GM12873 (cell line): ENCODE data around the gene UMPS.

Source experiments
- CTCF ChIP-seq: IDR thresholded peaks from 2 replicates; pipeline ENCODE4 v1.5.1; 2012; ENCODE audit warnings: low read depth, mild to moderate bottlenecking, moderate library complexity, low read length, control low read depth; ENCODE audit not compliant: insufficient read depth; ENCODE audit errors: missing control alignments

UMPS gene

DNA sequence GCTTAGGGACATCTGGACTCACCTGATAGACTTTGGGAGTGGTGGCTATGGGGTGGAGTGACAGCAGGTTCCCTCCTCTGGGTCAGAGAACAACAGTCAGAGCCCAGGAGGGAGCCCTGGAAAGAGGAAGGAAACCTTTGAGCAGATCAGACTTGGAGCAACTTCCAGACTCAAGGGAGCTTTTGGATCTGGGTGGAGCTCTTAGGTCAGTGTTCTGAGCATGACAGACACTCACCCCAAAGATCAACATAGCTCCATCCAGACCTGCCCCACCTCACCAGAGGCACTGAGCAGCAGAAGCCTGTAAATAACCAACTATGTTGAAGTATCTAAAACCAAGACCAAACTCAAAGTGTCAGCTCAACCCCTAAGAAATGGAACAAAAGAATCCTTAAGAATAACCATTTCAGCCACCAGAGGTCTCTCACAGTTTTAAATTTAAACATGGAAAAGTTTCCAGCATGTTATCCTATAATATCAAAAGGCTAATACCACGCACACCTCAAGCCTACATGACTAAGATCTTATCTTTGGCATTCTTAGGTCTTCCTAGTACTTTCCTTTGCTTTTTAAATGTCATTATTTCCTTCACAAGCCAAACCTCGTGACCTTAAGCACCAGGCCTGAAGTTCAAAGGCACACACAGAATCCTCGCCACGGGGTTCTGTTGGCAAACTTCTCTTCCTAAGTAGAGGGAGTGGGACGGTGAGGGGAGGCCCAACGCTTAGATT is 56.4 kb downstream of the UMPS start:
- peak; percentile 16 for TF ChIP-seq CTCF

DNA sequence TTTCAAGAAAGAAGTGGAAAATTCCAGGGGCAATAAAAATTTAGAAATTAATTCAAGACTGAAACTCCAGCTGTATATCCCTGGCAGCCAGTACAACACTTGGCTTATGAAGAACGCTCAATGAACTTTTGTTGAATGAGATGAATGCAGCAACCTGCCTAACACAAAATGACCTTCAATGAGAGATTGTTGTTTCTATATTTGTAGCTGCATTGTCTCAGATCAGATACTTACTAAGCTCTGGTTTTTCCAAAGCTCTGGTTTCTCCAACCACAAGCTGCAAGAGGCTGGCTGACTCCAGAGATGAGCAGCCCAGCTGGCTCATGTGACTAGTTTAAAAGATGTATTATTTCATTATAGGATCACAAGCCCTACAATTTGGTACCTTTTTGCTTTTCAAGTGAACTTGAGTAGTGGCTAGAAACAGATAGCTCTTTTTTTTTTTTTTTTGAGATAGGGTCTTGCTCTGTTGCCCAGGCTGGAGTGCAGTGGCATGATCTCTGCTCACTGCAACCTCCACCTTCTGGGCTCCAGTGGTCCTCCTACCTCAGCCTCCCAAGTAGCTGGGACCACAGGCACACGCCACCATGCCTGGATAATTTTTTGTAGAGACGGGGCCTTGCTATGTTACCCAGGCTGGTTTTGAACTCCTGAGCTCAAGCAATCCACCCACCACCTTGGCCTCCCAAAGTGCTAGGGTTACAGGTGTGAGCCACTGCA is 57.4 kb downstream of the UMPS start:
- no peak for TF ChIP-seq CTCF

- no peak for TF ChIP-seq CTCF
These were observed 58.0 kb downstream of the UMPS start for GRCh38 chr3:124788254-124788745.

DNA sequence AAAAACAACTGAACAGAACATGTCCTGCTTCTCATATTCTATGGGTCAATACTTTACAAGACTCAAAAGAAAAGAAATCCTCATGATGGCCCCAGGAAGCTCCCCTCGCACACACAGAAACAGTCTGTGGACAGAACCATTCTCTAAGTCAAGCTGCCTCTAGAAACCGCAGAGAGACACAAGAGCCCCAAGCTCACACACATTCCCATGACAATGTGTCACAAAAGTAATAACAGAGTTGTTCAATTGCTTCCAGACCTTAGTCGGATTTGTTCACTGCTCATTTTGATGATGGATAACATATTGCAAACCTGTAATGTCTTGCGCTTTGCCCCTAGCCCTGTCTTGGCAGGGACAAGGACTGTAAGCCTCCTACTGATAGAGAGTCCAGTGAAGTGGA is 60.9 kb downstream of the UMPS start:
- TF ChIP-seq CTCF = no peak

GRCh38 chr3:124791639-124792151 is 61.4 kb downstream of the UMPS start:
- TF ChIP-seq CTCF = no peak

- no peak for TF ChIP-seq CTCF
These were observed 62.2 kb downstream of the UMPS start for GRCh38 chr3:124792341-124793040.
